ENCODE results near the gene STAU1.
"Not testable (repeated sequence)": the region's sequence is repeated elsewhere in the genome, so short reads cannot be mapped to it uniquely, and the experiment has no call there.

STAU1 gene

DNA sequence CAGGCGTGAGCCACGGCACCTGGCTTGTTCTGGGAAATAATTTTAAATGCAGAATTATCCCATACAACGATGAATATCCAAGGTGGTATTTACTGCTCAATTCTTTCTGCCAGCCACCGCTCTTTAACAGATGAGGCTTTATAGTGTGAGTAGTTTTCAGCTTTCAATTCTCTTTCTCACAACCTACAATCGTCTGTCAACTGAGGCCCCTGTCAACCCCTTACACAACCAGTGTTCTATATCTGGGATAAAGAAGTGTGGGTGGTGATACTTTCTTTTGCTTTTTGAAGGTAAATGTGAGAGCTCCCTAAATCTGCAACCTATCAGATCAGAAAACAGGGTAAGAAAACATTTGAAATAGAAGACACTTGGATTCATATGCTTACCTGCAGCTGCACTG, 22.5 kb downstream of the STAU1 start:
- no peak for DNase-seq (ENCODE audit: low spot score)

- DNase-seq (ENCODE audit: low spot score): no peak
These were observed 24.4 kb downstream of the STAU1 start for GRCh38 chr20:49163696-49164095.

DNA sequence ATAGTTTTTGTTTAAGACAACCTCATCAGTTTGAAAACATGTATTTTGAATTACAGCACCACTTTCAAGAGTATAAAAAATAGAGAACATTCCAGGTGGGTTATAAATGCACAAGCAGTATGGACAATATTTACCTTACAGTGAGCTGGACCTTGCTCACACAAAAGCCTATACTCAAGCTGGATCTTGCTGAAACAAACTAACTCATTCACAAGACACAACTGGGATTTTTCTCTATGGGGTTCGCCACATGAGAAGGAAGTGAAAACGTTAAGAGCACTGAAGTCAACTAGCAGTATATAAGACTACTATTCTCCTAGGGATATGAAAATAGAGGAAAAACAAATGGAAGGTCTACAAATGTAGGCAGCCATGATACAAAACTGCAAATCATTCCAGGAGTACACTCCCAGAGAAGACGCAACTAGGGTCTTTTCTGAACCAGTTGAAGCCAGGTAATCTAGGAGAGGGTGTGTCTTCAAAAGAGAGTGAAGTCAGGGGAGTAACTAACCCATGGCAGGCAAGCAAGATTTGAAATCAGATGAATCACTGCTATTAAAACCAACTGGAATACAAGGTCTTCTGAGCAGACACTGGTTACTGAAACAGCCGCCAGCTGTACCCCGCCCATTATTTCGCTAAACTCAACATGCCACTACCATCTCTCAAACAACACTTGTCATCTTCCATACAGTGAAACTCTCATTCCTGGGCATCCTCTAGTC, 26.5 kb downstream of the STAU1 start:
- no peak for DNase-seq (ENCODE audit: low spot score)

DNA sequence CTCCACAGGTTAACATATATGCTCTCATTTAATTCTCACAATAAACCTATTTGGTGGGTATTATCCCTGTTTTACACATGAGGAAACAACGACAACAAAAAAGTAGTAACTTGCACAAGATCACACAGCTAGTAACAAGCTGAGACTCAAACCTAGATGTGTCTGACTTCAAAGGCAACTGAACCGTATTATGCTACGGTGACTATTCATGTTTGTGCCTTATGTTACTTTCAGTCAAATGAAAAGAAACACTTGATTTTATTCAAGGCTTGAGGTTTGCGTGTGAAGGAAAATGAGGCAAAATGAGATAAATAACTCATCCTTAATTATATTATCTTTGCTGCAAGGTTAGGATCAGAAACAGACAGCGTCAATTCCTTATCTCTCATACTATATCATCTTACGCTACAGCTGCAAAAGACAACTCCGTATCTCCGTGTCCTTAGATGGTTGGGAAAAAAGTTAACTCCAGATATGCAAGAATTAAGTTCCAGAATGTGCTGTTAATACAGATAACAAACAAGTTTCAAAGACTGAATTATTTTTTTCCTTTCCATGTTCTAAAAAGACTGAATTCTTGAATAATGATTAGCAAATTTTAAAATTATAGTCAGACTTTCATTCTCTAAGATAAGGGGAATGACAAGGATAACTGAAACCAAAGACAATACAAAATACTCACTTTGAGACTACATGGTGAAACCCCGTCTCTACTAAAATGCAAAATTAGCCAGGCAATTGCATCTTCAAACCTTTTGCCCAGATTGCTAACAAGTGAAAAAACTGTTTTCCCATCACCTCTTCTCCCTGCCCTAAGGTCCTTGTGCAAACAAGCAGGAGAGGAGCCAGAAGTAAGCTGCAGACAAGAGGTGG, 27.8 kb downstream of the STAU1 start:
- DNase-seq (ENCODE audit: low spot score): no peak

DNA sequence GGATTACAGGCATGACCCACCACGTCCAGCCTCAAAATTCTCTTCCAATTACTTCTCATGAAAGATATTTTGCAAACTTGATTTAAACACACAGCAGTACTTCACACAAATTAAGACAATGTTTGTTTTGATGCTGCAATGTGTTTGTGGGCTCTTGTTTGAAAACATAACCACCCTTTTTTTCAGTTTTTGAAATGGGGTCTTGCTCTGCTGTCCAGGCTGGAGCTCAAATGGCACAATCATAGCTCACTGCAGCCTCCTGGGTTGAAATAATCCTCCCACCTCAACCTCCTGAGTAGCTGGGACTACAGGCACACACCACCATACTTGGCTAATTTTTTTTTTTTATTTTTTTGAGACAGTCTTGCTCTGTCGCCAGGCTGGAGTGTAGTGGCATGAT, 31.0 kb downstream of the STAU1 start:
- no peak for DNase-seq (ENCODE audit: low spot score)

GRCh38 chr20:49156481-49156880, 31.7 kb downstream of the STAU1 start:
- DNase-seq (ENCODE audit: low spot score): no peak

GRCh38 chr20:49151436-49151835, 36.7 kb downstream of the STAU1 start:
- DNase-seq (ENCODE audit: low spot score): no peak

- DNase-seq (ENCODE audit: low spot score): no peak
These were observed 38.7 kb downstream of the STAU1 start for GRCh38 chr20:49149281-49150045.

- DNase-seq (ENCODE audit: low spot score): no peak
These were observed 39.5 kb downstream of the STAU1 start for GRCh38 chr20:49148601-49149000.

GRCh38 chr20:49147296-49147695, 40.8 kb downstream of the STAU1 start:
- DNase-seq (ENCODE audit: low spot score): no peak

DNA sequence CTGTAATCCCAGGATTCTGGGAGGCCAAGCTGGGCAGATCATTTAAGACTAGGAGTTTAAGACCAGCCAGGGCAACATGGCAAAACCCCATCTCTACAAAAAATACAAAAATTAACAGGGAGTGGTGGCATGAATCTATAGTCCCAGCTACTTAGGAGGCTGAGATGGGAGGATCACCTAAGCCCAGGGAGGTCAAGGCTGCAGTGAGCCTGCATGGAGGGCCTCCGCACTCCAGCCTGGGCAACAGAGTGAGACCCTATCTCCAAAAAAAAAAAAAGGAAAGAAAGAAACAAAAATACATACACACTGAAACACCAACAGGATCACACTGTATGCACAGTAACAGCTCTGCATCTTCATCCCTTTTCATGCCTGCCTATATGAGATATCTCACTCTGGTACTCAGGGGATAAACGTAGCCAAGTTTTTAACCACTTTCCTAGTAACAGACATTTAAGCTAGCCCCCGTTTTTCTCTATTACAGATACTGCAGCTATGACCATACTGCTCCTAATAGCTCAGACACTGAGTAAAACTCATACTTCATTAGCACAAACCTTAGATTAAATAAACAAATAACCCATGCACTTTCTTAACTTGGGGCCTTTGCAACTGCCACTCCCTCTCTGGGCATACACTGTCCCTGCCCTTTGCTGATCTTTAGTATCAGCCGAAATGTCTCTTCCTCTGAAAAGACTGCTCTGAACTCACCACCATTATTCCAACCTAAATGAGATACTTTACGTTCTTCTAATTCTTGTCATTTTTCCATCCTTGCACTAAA, 41.5 kb downstream of the STAU1 start:
- no peak for DNase-seq (ENCODE audit: low spot score)

DNA sequence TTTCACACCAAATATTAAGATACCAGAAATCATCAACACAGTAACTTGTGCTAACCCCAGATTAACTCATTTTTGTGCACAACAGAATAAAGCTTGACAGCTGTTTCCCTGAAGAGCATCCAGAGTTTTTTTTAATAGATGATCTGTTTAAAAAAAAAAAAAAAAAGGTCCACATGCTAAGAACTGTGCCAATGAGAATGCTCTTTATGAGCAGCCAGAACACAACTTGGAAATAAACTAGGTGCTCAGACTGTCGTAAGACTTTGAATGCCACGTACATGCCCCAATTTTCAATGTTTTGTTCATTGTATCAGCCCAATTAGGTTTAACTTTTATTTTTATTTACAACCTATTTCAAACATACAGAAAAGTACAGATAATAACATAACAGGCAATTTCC, 47.3 kb downstream of the STAU1 start:
- no peak for DNase-seq (ENCODE audit: low spot score)

- DNase-seq (ENCODE audit: low spot score): no peak
These were observed 47.7 kb downstream of the STAU1 start for GRCh38 chr20:49140411-49140810.

DNA sequence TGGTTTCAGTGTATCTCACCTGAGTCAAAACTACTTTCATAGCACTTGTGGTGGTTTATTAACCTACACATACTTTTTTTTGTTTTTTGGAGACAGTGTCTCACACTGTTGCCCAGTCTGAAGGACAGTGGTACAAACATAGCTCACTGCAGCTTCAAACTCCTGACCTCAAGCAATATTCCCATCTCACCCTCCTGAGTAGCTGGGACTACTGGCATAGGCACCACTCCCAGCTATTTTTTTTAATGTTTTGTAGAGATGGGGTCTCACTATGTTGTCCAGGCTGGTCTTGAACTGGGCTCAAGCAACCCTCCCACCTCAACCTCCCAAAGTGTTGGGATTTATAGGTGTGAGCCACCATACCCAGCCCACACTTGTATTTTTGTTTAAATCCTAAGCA, 49.7 kb downstream of the STAU1 start:
- no peak for DNase-seq (ENCODE audit: low spot score)

DNA sequence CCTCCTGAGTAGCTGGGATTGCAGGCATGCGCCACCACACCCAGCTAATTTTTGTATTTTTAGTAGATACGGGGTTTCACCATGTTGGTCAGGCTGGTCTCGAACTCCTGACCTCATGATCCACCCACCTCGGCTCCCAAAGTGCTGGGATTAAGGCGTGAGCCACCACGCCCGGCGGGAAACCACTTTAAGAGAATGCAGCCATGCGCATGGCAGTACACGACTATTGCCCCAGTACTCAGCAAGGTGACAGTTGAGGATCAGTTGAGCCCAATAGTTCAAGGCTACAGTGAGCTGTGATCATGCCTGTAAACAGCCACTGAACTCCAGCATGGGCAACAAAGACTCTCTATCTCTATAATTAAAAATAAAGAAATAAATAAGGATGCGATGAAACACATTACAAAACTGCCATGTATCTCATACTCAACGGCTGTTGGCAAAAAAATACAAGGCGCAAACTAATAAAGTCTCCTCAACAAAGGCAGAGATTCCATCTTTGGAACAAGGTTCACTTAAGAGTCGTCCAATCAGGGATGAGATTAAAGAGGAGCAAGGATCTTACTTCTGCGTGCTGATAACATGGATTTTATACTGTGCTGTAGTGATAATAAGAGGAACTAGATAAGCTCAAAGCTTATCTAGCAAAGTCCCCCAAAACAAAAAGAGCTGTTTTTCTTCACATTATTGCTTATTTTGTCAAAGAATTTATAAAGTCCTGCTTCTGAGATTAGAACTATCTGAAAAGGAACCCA, 51.1 kb downstream of the STAU1 start:
- DNase-seq (ENCODE audit: low spot score): no peak

DNA sequence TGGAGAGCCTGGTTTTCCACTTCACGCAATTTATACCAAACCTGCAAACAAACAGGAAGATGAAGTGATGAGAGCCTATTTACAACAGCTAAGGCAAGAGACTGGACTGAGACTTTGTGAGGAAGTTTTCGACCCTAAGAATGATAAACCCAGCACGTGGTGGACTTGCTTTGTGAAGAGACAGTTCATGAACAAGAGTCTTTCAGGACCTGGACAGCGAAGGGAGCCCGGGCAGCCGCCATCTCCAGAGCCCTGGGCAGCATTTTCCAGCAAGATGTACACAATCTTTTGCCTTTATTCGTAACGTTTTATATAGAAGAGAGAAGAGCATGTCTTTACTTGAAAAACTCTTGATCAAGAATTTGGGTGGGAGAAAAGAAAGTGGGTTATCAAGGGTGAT, 53.3 kb downstream of the STAU1 start:
- not testable (repeated sequence) for DNase-seq (ENCODE audit: low spot score)

GRCh38 chr20:49133571-49133970, 54.6 kb downstream of the STAU1 start:
- no peak for DNase-seq (ENCODE audit: low spot score)

DNA sequence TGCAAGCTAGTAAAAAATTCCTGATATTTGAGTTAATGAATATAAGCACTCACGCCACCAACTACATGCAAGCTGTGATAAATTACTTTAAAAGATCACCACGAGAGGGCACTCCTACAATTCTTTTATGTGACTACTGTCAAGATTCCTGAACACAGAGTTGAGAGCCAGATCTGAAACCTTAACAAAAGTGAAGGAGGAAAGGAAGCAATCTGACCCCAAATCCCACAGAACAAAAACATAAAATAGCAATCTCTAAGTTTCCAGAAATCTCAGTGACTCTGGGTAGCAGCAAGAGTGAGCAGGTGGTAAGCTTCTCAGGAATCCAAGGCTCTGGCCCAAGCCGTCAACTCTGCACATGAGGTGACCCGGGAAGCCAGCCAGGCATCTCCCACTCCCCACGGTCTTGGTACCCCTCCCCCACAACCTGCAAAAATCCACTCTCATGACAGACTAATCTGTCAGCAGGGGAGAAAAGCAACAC, 55.1 kb downstream of the STAU1 start:
- DNase-seq (ENCODE audit: low spot score): no peak

DNA sequence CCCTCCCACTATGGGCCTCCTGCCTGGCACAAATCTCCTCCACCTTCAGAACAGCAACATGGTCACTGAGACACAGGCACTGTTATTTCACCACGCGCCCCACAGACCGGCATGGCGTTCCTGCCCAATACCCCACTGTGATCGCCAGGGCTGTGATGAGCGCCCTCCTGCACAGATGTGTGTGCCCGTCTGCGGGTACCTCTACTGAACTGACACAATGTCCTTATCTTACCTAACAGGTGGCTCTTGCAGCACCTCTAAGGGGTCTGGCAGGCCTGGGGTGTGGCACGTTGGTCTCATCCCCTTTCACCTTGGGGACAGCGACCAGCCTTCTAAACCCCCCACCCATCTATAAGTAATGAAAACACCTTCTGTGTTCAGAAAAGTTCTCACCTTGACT, 64.2 kb downstream of the STAU1 start:
- no peak for DNase-seq (ENCODE audit: low spot score)

DNA sequence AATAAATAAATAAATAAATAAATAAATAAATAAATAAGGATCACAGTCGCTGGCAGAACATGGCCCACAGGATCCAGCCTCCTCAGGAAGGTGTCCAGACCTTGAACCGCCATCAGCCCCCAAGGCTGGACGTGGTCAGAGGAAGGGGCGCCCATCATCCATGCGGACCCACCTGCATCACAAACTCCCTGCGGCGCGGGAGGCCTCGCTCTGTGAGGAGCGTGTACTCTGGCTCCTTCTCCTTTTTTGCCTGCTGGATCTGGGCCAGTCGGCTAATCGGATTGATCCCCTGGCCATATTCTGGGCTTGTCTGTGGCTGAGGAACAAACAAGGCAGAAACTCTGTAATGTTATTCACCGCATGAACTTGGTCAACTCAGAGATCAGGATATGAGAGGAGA, 65.2 kb downstream of the STAU1 start:
- DNase-seq (ENCODE audit: low spot score): no peak

DNA sequence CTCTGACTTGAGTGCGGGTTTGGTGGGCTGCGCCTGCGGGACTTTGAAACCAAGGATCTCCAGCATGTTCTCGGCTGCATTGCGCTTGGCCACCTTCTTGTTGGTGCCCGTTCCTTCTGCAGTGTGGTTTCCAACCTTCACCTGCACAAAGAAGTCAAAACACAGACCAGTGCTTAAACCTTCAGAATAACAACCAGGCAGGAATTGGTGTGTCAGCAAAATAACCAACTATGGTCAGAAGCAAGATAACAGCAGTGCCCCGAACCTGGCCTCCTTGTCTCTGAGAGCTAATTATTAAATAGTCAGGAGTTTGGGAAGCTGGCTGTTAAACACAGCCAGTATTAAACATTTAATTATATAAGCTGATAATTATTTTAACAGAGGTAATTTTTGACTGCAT, 68.1 kb downstream of the STAU1 start:
- no peak for DNase-seq (ENCODE audit: low spot score)

Measured in ecto neural progenitor cell (in vitro differentiated cells).